GM12875 (cell line): ENCODE data around the gene DRD2.

Source experiments
- H3K4me3 ChIP-seq: one replicate; pipeline ENCODE4 v1.5.1; 2011; ENCODE audit warnings: low read depth, low read length, control low read depth
- TF ChIP-seq, protein P1 (sequence below): IDR thresholded peaks from 2 replicates; pipeline ENCODE4 v1.5.1; 2011; ENCODE audit warnings: low read depth, mild to moderate bottlenecking, control low read depth, inconsistent platforms, low read length, moderate library complexity, borderline replicate concordance; ENCODE audit not compliant: insufficient read depth

The DRD2 gene

DNA sequence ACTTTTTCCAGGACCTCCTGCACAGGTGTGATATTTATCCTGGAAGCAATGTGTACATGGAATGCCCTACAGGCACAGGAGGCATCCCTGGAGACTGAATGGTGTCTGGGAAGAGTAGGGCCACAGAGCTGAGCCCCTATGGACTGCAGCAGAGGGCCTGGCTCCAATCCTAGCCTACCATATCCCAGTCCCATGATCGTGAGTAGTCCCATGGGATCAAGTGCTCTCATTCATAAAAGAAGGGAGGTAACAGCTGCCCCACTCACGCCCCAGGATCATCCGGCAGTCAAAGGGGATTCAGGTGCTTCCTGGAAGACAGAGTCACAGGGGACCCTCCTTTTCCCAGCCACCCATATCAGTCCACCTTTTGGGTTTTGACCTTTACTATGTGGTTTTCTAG is 63.7 kb downstream of the DRD2 start:
- TF ChIP-seq, protein P1, sequence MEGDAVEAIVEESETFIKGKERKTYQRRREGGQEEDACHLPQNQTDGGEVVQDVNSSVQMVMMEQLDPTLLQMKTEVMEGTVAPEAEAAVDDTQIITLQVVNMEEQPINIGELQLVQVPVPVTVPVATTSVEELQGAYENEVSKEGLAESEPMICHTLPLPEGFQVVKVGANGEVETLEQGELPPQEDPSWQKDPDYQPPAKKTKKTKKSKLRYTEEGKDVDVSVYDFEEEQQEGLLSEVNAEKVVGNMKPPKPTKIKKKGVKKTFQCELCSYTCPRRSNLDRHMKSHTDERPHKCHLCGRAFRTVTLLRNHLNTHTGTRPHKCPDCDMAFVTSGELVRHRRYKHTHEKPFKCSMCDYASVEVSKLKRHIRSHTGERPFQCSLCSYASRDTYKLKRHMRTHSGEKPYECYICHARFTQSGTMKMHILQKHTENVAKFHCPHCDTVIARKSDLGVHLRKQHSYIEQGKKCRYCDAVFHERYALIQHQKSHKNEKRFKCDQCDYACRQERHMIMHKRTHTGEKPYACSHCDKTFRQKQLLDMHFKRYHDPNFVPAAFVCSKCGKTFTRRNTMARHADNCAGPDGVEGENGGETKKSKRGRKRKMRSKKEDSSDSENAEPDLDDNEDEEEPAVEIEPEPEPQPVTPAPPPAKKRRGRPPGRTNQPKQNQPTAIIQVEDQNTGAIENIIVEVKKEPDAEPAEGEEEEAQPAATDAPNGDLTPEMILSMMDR = no peak
- no peak overlapping the region for H3K4me3 ChIP-seq

DNA sequence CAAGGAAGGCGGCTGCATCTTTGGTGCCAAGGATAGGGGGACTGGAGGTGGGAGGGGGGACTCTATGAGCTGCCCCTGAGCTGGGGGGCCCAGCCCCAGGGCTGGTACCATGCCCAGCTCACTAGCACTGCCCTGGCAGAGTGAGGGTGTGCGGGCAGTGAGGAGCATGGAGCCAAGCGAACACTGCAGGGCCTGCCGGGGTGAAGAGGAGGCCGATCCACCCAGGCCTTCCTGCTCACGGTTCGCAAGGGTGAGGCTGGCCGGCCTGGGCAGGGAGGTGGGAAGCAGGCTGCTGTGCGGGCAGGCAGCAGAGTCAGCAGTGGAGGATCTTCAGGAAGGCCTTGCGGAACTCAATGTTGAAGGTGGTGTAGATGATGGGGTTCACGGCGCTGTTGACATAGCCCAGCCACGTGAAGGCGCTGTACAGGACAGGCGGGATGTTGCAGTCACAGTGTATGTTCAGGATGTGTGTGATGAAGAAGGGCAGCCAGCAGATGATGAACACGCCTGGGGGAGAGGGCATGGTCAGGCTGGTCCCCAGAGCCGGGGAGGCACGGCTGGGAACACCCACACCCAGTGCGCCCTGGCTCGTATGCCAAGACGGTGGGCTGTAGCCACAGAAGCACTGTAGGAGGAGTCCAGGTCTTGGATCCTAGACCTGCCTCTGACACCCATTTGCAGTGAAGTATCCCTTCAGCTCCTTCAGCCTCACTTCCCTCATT is 64.6 kb downstream of the DRD2 start:
- TF ChIP-seq, protein P1 = no peak
- no peak overlapping the region for H3K4me3 ChIP-seq

DNA sequence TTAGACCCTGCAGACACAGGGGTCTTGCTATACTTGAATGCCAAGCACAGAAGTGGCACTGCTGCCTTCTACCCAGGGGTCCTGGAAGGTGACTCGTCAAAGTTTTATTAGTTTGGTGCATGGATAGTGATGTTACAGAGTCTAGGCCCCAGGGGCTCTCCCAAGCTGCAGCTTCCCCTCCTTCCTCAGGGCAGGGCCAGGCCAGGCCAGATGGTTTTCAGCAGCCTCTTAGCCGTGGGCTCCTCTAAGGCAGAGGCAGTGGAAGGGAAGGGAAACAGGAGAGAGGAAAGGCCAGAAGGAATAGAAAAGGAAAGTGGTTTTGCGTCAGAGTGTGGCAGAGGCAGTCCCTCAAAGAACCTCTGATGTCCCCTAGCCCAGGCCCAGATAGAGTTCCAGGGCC is 65.7 kb downstream of the DRD2 start:
- TF ChIP-seq, protein P1 = no peak
- H3K4me3 ChIP-seq = no peak overlapping the region

DNA sequence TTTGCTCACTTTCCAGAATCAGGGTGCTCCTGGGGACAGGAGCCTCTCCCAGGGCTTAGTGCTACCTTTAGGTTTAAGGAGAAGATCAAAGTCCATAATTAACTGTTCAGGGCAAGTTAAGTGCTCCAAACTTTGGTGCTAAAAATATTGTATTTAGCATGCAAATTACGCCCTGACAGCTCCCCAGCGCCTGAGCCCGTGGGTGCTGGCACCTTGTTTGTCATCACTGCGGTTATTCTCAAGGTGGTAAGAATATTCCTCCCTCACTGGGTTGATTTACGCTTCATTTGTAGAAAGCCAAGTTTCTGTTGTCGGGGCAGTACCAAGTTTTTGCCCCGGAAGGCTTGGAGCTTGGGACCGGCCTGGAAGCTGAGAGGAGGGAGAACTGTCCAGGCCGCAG is 66.3 kb downstream of the DRD2 start:
- TF ChIP-seq, protein P1 = no peak
- H3K4me3 ChIP-seq = no peak overlapping the region

DNA sequence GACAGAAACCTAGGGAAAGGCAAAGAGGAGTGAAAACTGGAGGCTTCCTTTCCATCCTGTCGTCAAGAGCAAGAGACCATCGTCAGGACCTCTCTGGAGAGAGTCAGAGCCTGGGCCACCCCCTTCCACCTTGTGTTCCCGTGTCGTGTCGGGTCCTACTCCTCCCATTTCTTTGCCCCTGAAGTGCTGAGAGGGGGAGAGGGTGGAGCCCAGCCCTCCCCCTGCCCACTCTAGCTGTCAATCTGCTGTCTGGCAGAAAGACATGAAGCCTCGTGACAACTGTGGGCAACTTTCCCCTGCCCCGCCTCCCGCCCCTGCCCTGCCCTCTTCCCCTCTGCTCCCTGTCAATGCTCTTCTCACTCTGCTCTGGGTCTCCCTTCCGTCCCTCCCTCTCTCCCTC is 67.0 kb downstream of the DRD2 start:
- H3K4me3 ChIP-seq = no peak overlapping the region
- TF ChIP-seq, protein P1 = no peak

DNA sequence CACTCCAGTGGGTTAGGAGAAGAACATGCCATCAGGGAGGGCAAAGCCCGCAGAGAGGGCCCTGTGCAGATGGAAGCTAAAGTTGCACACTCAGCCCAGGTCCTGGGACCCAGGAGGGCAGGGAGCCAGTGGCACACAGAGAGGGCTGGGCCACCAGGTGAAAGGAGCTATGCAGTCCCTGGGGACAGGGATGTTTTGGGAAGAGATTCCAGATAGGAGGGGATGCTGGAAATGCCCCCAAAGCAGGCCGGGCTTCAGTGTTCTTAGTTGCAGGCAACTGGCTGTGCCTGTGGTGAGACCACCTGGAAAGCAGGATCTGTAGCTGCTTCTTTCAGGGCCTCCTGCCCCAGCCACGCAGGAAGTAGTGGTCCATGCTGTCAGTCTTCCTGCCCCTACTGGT is 68.0 kb downstream of the DRD2 start:
- no peak overlapping the region for H3K4me3 ChIP-seq
- TF ChIP-seq, protein P1 = no peak

DNA sequence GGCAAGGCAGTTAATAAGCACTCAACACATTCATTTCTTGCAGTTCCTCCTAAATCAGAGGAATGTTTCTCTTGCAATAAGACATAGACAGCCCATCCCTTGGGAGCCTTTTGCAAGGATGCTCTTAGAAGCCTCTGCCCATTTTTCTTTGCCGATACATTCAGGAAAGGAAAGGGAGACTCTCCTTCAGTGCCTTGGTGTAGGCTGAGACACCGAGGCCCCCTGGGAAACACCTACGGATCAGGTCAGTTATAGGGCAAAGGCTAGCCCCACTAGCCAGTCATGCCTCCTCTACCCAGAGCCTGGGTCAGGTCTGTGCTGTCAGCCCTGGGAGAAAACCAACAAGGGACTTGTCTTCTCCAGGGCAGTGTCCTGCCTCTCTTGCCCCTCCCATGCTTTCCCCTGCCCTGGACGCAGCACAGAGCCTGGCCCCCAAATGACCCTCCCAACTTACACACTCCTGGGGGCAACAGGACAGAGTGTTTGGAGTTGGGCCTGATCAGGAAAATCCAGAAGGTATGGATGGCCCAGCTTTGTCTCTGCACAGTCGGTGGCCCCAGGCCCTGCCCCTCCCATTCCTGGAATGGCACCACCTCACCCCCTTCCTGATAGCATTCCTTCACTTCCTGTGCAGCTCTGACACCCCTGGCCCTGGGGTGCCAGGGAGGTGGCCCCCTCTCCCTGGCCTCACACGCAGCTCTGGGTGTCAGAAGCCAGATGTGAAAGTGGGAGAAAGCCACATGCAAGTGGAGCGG is 69.3 kb downstream of the DRD2 start:
- TF ChIP-seq, protein P1 = no peak
- no peak overlapping the region for H3K4me3 ChIP-seq
